Colonic mucosa (tissue), 4 donors: ENCODE data around the gene TRIM29. TPM values are rescaled to one million over a fixed set of nuclear protein-coding genes. Genes with fewer than 3 reads are reported as not detected.

ENCODE experiments used
- DNase-seq: peaks from one replicate; pipeline ENCODE4 v3.0.0-alpha.2; 2020
- H3K27ac ChIP-seq: fragments of 200-600 bp; one replicate; pipeline ENCODE4 v1.8.0; 2021
- H3K27me3 ChIP-seq: fragments of 200-600 bp; one replicate; pipeline ENCODE4 v1.8.0; 2021
- H3K36me3 ChIP-seq: fragments of 200-600 bp; one replicate; pipeline ENCODE4 v1.8.0; 2021
- H3K4me1 ChIP-seq: fragments of 200-600 bp; one replicate; pipeline ENCODE4 v1.8.0; 2021; ENCODE audit warnings: mild to moderate bottlenecking
- H3K4me3 ChIP-seq: fragments of 200-600 bp; one replicate; pipeline ENCODE4 v1.8.0; 2021
- H3K9ac ChIP-seq, 2 donors: one replicate each; pipeline ENCODE4 v1.7.0; 2013; ENCODE audit warnings: control low read depth in 2 of 2, low read depth in 2 of 2, low read length in 2 of 2
- H3K9me3 ChIP-seq: fragments of 200-600 bp; one replicate; pipeline ENCODE4 v1.8.0; 2021
- CTCF ChIP-seq: fragments of 200-600 bp; IDR thresholded peaks from one replicate; pipeline ENCODE4 v1.8.0; 2022; ENCODE audit warnings: antibody characterized with exemption, mild to moderate bottlenecking
- intact Hi-C: fragments of 100-400 bp; cut with DNase I; formaldehyde crosslinking; loops from one replicate; pipeline ENCODE4 v1.14.1; 2022
- total RNA-seq, 2 donors: library from RNA; stranded (reverse); fragmentation: NEBNext Ultra II Directional in 1 of 2; extraction: Animal tissue kit (Norgen Biotek cat#: 25700) in 1 of 2; gene quantifications; one replicate each; pipeline ENCODE4 v1.2.1, GENCODE V29; 2021
- donor health status: healthy.
- donor health status: DM: no; HTN: no; CAD: no.
- donor health status: DM: no; HTN: no; CAD: no.

The TRIM29 gene
- total RNA-seq, 2 donors from 2014 or later, result 3.4 to 4.0 TPM

- H3K27me3 ChIP-seq, result no peaks in the 10 kb centered on the region
- no peaks in the 10 kb centered on the region for H3K4me1 ChIP-seq
- intact Hi-C loops, result loop anchor here (10.0 kb wide), 1 partner anchor 89 kb away; no protein-coding TSS in a partner anchor
These were observed 33.8 kb downstream of the TRIM29 start for GRCh38 chr11:120104041-120104565.

GRCh38 chr11:120102864-120103122, 35.1 kb downstream of the TRIM29 start:
- H3K9ac ChIP-seq, result no peak overlapping the region
- H3K27ac ChIP-seq, result no peak overlapping the region
- no peak overlapping the region for H3K4me3 ChIP-seq
- no peaks in the 10 kb centered on the region for H3K27me3 ChIP-seq
- H3K36me3 ChIP-seq, result no peaks in the 10 kb centered on the region
- no peaks in the 10 kb centered on the region for H3K9me3 ChIP-seq
- DNase-seq, result no peak
- H3K4me1 ChIP-seq, result no peaks in the 10 kb centered on the region
- TF ChIP-seq CTCF, result no peak
- intact Hi-C loops, result loop anchor here (10.0 kb wide), 1 partner anchor 88 kb away; no protein-coding TSS in a partner anchor

More at GRCh38 chr11:120104041-120104565, 33.8 kb downstream of the TRIM29 start:
- no peak for DNase-seq
- no peak overlapping the region for H3K27ac ChIP-seq
- H3K9me3 ChIP-seq, result no peaks in the 10 kb centered on the region
- no peak overlapping the region for H3K4me3 ChIP-seq
- H3K36me3 ChIP-seq, result no peaks in the 10 kb centered on the region
- H3K9ac ChIP-seq, result no peak overlapping the region
- no peak for TF ChIP-seq CTCF

GRCh38 chr11:120102050-120102863, 35.7 kb downstream of the TRIM29 start:
- intact Hi-C loops, result loop anchor here (10.0 kb wide), 1 partner anchor 87 kb away; no protein-coding TSS in a partner anchor
- H3K4me3 ChIP-seq, result no peak overlapping the region
- no peaks in the 10 kb centered on the region for H3K27me3 ChIP-seq

GRCh38 chr11:120098503-120099020, 39.4 kb downstream of the TRIM29 start:
- no peak overlapping the region for H3K9ac ChIP-seq
- no peak for TF ChIP-seq CTCF
- no peak for DNase-seq
- H3K4me3 ChIP-seq, result no peak overlapping the region
- no peaks in the 10 kb centered on the region for H3K4me1 ChIP-seq
- intact Hi-C loops, result no loop called here
- no peaks in the 10 kb centered on the region for H3K9me3 ChIP-seq
- H3K36me3 ChIP-seq, result no peaks in the 10 kb centered on the region
- H3K27me3 ChIP-seq, result no peaks in the 10 kb centered on the region
- no peak overlapping the region for H3K27ac ChIP-seq

More at GRCh38 chr11:120102050-120102863, 35.7 kb downstream of the TRIM29 start:
- H3K27ac ChIP-seq, result no peak overlapping the region
- no peak overlapping the region for H3K9ac ChIP-seq
- DNase-seq, result no peak
- TF ChIP-seq CTCF, result no peak
- no peaks in the 10 kb centered on the region for H3K4me1 ChIP-seq
- no peaks in the 10 kb centered on the region for H3K9me3 ChIP-seq
- H3K36me3 ChIP-seq, result no peaks in the 10 kb centered on the region

GRCh38 chr11:120097721-120098385, 40.1 kb downstream of the TRIM29 start:
- Histone ChIP-seq H3K27me3 (no peaks in the 10 kb centered on the region), H3K4me3 (no peak overlapping the region), H3K4me1 (no peaks in the 10 kb centered on the region), H3K9ac (no peak overlapping the region), H3K9me3 (no peaks in the 10 kb centered on the region), H3K27ac (no peak overlapping the region), H3K36me3 (no peaks in the 10 kb centered on the region)
- DNase-seq, result no peak
- intact Hi-C loops, result no loop called here
- no peak for TF ChIP-seq CTCF
